ENCODE data around the gene SLC5A10. TPM values are rescaled to one million over a fixed set of nuclear protein-coding genes. Genes with fewer than 3 reads are reported as not detected.

Gene SLC5A10
- polyA plus RNA-seq, 3 donors = 0.10 to 0.17 (median 0.12) TPM

- H3K4me1 ChIP-seq (ENCODE audit: control insufficient read depth in 1 of 2, insufficient read depth in 2 of 2, low read length in 2 of 2) = no peaks in the 10 kb centered on the region
- no peaks in the 10 kb centered on the region for H3K4me1 Mint-ChIP-seq
- H4K20me1 ChIP-seq (ENCODE audit: insufficient read depth, low read length) = no peaks in the 10 kb centered on the region
- no peak overlapping the region for H3K4me3 Mint-ChIP-seq
- 91% methylated on average over 13 of the region's 22 CpGs for WGBS (ENCODE audit: insufficient coverage)
- no peaks in the 10 kb centered on the region for H3K36me3 Mint-ChIP-seq
- no peak overlapping the region for H3K4me2 ChIP-seq (replicated peaks; ENCODE audit: extremely low read depth, low read length, poor library complexity, severe bottlenecking)
- TF ChIP-seq CTCF (IDR thresholded peaks at IDR 0.05) = no peak
- H3K4me3 ChIP-seq (replicated peaks in 1 of 3; ENCODE audit: low read depth in 2 of 3, low read length in 3 of 3) = no peak overlapping the region
- no peak overlapping the region for H3K9ac ChIP-seq (ENCODE audit: insufficient read depth, low read length, poor library complexity, severe bottlenecking)
- H3K27me3 Mint-ChIP-seq (ENCODE audit: low read depth in 3 of 3) = peaks cover 1 to 9% (median 2%) of the 10 kb centered on the region in 3 donors
- H3K27me3 ChIP-seq (ENCODE audit: control insufficient read depth in 2 of 2, insufficient read depth in 2 of 2, low read length in 2 of 2) = peaks cover 0 to under 1% of the 10 kb centered on the region in 2 donors
- no peak overlapping the region for H3K27ac ChIP-seq (ENCODE audit: low read depth in 1 of 2, low read length in 2 of 2)
- peaks cover 0 to 4% (median 0%) of the 10 kb centered on the region in 7 donors for H3K9me3 Mint-ChIP-seq
- no peaks in the 10 kb centered on the region for H3K79me2 ChIP-seq (ENCODE audit: insufficient read depth, low read length)
- no peak for DNase-seq
- intact Hi-C loops (cut with micrococcal nuclease) = no loop called here
- H3K27ac Mint-ChIP-seq = peak overlapping the region in 1 of 7 donors; percentile 28
- no peaks in the 10 kb centered on the region for H3K9me3 ChIP-seq (replicated peaks in 1 of 2; ENCODE audit: control insufficient read depth in 1 of 2, insufficient read depth in 1 of 2, low read length in 2 of 2)
- no peaks in the 10 kb centered on the region for H3K36me3 ChIP-seq (replicated peaks in 1 of 2; ENCODE audit: control insufficient read depth in 1 of 2, insufficient read depth in 2 of 2, low read length in 2 of 2)
- no peak overlapping the region for H2AFZ ChIP-seq (ENCODE audit: insufficient read depth, low read depth, low read length, poor library complexity, severe bottlenecking)
Observed at GRCh38 chr17:19012171-19013080, 60.5 kb downstream of the SLC5A10 start.

DNA sequence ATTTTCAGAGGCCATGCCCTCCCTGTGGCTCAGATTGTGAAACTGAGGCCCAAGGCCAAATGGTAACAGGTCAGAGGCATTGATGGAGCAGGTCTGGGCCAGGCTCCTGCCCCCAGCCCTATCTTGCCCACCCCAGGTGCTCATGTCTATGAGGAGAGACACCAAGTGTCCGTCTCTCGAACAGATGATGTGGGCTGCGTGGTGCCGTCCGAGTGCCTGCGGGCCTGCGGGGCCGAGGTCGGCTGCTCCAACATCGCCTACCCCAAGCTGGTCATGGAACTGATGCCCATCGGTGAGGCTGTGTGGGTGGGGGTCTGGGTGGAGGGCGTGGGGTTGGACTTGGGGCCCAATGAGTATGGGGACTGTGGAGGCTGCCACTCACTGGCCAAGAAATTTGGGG, 61.3 kb downstream of the SLC5A10 start:
- Mint-ChIP-seq H3K27me3 (ENCODE audit: low read depth in 3 of 3) (peaks cover 3 to 9% (median 4%) of the 10 kb centered on the region in 3 donors), H3K4me1 (no peaks in the 10 kb centered on the region), H3K36me3 (no peaks in the 10 kb centered on the region), H3K4me3 (no peak overlapping the region), H3K27ac (no peak overlapping the region), H3K9me3 (peaks cover 0 to 4% (median 0%) of the 10 kb centered on the region in 7 donors)
- Histone ChIP-seq H3K9me3 (replicated peaks in 1 of 2; ENCODE audit: control insufficient read depth in 1 of 2, insufficient read depth in 1 of 2, low read length in 2 of 2) (no peaks in the 10 kb centered on the region), H4K20me1 (ENCODE audit: insufficient read depth, low read length) (no peaks in the 10 kb centered on the region), H3K36me3 (replicated peaks in 1 of 2; ENCODE audit: control insufficient read depth in 1 of 2, insufficient read depth in 2 of 2, low read length in 2 of 2) (no peaks in the 10 kb centered on the region), H3K27me3 (ENCODE audit: control insufficient read depth in 2 of 2, insufficient read depth in 2 of 2, low read length in 2 of 2) (no peaks in the 10 kb centered on the region), H3K79me2 (ENCODE audit: insufficient read depth, low read length) (no peaks in the 10 kb centered on the region), H2AFZ (ENCODE audit: insufficient read depth, low read depth, low read length, poor library complexity, severe bottlenecking) (no peak overlapping the region), H3K4me2 (replicated peaks; ENCODE audit: extremely low read depth, low read length, poor library complexity, severe bottlenecking) (no peak overlapping the region), H3K27ac (ENCODE audit: low read depth in 1 of 2, low read length in 2 of 2) (no peak overlapping the region), H3K9ac (ENCODE audit: insufficient read depth, low read length, poor library complexity, severe bottlenecking) (no peak overlapping the region), H3K4me1 (ENCODE audit: control insufficient read depth in 1 of 2, insufficient read depth in 2 of 2, low read length in 2 of 2) (no peaks in the 10 kb centered on the region), H3K4me3 (replicated peaks in 1 of 3; ENCODE audit: low read depth in 2 of 3, low read length in 3 of 3) (no peak overlapping the region)
- WGBS (ENCODE audit: insufficient coverage) = 99% methylated on average over 11 of the region's 12 CpGs
- intact Hi-C loops (cut with micrococcal nuclease) = no loop called here
- no peak for DNase-seq
- TF ChIP-seq CTCF (IDR thresholded peaks at IDR 0.05) = no peak
